ENCODE data around the gene RAB11FIP5.

The RAB11FIP5 gene

DNA sequence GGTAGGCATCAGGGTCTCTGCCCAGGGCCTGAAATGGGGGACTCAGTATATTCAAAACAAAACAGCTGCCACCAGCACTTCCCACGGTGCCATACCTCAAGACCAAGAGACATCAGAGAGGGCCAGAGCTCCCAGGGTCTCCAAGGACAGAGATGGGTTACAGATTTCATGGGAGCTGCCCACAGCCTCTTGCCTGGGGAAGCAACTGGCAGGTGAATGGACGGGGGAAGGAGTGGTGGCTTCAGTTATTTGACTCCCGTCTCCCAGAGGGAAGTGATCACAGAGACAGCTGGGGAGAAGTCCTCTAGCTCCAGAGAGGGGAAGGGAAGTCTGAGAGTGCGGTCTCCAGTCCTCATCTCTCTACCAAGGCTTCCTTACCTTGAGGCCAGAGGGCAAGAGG lies 25.4 kb downstream of the RAB11FIP5 start:
- DNase-seq (ENCODE audit: low read depth in 2 of 2) = no peak

DNA sequence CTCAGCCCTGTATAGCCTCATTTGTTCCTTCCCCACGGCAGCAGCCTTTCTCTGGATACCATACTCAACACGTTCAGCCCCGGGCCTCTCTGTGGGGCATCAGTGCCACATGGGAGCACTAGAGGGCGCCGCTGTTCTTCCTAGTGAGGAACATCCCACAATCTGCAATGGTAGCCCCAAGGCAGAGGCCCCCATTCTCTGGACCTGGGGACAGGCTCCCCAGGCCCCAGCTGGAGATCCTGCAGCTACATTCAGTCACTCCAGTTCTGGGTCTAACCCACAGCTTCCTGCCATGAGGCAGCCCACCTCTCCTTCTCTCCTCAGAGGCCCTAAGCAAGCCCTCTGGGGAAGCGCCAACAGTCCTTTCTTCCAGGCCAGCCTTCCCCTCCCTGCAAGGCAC lies 27.1 kb downstream of the RAB11FIP5 start:
- DNase-seq (ENCODE audit: low read depth in 2 of 2) = peak; percentile 52 to 68

DNA sequence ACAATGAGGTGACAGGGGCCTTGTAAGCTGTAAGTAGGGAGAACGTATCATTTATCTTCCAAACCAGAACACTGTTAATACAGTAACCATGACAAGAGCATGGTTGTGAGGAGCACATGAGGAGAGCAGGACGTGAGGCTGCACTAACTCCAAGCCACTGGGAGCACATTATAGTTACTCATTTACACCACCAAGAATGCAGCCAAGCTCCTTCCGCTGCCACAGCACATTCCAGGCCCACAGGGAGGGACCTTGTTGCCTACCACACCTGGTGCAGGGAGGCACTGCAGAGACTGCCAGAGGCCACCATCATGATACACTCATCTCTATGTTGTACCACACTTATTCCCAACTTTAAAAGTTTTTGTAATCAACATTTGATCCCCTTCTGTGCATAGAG lies 27.8 kb downstream of the RAB11FIP5 start:
- no peak for DNase-seq (ENCODE audit: low read depth in 2 of 2)

DNA sequence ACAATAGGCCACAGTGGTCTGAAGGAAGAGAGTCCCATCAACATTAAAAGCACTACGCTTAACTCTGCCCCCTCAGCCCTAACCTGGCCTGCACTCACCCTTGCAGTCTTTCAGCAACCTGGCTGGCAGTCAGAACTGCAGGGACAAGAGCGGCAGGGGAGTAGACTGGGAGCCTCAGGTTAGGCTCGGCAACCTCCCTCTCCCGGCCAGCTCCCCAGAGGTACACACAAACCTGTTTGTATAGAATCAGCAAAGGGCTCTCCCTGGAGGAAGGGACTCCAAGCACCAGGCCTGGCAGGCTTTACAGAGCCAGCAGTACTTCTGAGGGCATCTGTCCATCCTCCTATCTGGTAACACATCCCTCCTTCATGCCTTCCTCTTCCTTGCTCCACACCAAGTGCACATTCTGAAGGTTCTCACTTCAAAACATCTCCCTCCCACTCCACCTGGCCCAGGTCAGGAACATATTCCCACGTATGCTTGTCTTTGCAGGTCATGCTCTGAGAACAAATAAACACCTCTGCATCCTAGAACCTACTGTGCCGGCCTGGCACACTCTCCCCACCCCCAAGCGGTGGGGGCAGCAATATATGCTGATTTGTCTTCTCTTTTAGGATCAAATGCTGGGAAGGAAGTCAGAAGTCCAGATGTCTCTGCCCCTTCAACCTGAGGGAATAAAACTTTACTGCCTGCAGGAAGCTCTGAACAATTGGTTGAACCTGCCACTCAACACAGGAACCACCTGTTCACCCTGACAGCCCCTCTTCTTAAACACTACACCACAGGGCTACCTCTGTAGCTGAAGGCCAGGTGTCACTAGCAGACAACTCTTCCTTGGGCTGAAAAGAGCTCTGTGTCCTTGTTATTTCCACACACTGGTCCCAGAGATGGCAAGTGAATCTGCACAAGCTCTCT lies 28.6 kb downstream of the RAB11FIP5 start:
- DNase-seq (ENCODE audit: low read depth in 2 of 2) = no peak

DNA sequence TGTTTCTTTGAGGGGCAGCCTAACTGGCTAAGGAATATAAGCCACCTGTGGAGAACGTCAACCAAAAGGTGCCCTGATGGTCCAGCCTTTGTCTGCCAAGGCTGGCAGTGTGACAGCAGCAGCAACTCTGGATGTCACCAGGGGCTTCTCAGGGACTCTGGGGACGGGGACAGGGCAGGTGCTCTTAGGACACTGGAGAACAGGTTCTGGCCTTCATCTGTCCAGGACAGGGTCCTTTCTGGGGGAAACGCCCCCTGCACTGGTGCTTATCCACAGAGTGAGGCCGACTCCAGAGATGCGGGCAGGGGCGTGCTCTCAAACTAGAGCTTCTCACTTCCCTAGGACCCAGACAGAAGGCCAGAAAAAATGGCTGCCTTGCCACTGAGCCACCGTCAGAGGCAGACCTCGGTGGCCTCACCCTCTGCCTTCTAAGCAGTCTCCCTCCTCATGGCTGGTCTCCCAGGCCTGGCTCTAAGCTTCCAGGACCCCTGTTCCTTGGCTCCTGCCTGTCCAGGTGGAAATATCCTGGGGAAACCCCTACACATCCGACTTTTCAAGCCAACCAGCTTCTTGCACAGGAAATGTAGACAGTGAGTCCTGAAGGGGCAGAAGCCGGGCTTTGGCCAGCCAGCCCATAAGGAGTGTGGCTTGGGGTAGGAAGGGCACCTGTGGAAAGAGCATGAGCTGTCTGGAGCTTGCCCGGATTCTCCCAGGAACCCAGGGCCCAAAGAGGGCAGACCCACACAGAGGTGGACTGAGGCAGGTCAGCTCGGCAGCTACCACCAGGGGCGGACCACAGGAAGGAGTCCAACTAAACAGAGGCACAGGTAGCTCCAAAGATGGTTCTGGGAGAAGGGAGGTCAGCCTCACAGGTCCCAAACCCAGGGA lies 30.0 kb downstream of the RAB11FIP5 start:
- DNase-seq (ENCODE audit: low read depth in 2 of 2) = no peak

DNA sequence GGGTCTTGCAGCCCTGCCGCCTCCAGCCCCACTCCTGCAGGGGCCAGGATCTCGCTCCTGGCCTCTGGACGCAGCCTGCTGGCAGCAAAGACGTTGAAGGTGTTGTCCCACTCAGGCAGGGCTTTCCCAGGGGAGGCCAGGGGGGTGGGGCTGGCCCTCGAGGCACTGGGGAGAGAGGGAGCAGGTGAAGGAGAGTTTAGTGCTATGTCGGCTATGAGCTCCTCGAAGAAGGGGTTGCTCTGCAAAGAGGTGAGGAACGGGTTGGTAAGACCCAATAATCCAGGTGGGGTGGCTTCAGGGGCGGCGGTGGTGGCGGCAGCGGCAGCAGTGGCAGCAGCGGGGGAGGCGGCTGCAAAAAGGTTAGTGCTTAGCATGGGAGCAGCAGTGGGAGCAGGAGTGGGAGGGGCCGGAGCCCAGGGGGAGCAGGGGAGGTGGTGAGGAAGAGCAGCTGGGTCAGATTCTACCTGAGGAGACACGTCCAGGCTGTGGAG lies 31.5 kb downstream of the RAB11FIP5 start:
- no peak for DNase-seq (ENCODE audit: low read depth in 2 of 2)

DNA sequence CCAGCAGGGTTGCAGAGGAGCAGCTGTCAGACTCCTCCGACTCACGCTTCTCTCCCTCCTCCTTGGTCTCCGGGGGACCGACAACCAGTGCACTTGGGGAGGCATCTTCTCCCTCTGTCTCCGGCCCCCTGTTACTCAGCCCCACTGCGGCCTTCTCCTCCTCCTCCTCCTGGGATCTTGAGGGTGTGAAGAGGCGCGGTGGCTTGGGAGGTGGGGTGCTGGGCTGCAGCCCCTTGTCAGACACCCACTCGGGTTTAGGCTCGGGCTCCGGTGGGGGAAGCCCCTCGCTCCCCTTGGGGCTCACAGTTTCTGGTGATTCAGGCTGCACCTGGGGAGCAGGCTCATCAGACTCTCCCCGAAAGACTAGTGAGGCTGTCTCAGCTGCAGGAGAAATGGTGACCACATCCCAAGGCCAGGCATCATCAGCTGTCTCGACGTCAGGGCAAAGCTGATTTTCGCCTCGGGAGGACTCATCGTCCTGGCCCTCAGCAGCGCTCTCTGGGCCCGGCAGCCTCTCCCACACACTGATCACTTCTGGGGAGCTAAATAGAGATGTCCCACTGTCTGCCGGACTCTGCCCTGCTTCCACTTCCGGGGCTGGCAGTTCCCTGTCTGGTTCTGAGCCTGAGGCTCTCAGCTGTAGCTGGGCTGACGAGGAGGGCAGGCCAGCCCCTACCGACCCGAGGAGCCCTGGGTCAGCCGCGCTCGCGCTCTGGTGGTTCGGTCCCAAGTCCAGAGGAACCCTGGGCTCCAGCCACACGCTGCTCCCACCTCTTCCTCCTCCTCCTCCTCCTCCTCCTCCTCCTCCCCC lies 32.2 kb downstream of the RAB11FIP5 start:
- DNase-seq (ENCODE audit: low read depth in 2 of 2) = no peak

DNA sequence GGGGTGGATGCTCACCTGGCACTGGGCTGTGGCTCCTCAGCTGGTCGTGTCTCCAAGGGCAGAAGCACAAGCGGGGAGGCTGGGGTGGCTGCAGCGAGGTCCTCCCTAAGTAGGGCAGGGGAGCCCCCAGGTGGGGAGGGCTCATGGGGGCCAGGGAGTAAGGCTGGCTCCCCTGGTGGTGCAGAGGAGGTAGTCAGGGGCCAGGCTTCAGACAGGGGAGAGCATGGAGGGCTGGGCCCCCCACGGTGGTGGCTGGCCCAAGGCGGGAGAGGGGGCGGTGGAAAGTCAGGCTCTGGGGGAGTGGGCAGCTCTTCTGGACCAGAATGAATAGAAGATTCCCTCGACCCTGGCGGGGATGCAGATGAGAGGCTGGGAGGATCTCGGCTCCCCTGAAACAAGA lies 33.1 kb downstream of the RAB11FIP5 start:
- no peak for DNase-seq (ENCODE audit: low read depth in 2 of 2)

DNA sequence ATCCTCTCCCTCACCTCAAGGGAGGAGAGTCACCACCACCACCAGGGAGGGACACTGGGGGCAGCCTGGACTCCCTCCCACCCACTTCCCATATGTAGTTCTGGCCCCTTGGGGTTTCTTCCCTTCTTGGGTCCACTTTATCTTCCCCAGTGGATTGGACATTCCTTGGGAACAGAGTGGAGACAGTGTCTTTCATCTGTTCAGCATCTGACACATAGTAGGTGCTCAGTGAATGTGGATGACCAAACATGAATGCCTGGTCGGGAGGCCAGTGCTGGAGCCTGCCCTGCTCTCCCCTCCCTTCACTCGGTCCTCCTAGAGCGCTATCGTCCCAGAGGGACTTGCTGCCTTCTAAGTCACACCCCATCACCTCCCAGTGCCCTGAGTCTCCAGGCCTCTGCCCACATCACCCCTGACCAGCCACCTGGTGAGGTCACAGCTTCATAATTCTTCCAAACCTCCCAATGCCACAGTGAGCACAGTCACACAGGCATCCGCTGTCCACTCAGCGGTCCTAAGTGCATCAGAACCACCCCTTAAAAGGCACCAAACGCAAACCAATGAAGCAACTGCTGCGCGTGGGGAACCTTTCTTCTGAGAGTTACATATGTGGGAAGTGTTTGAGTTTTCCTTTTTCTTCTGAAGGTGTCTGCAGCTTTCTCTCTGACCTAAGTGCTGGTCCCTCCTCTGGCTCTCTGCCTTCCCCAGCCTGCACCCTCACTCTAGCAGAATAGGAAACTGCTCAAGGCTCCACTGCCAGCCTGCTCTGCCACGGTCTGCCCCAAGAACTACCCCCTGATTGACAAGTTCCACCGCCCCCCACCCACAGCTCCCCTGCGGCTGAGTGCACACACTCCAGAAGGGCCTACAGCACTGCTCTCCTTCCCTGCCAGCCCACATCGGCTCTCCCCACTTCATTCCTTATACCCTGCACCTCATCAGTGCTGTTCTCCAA lies 34.0 kb downstream of the RAB11FIP5 start:
- DNase-seq (ENCODE audit: low read depth in 2 of 2) = no peak

DNA sequence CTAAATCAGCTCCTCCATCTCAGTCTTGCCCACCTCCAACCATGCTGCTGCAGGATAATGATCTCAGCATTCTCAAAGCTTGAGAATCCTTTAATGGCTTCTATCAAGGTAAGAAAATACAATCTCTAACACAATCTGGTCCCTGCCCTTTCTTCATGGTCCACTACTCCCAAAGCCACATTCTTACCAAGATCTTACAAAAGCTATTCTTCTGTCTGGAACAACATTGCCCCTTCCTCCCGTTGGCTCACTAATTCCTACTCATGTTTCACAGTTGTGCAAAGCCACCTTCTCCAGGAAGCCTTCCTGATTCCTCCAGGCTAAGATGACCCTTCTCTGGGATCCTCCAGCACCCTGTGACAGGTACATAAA lies 35.3 kb downstream of the RAB11FIP5 start:
- DNase-seq (ENCODE audit: low read depth in 2 of 2) = no peak

DNA sequence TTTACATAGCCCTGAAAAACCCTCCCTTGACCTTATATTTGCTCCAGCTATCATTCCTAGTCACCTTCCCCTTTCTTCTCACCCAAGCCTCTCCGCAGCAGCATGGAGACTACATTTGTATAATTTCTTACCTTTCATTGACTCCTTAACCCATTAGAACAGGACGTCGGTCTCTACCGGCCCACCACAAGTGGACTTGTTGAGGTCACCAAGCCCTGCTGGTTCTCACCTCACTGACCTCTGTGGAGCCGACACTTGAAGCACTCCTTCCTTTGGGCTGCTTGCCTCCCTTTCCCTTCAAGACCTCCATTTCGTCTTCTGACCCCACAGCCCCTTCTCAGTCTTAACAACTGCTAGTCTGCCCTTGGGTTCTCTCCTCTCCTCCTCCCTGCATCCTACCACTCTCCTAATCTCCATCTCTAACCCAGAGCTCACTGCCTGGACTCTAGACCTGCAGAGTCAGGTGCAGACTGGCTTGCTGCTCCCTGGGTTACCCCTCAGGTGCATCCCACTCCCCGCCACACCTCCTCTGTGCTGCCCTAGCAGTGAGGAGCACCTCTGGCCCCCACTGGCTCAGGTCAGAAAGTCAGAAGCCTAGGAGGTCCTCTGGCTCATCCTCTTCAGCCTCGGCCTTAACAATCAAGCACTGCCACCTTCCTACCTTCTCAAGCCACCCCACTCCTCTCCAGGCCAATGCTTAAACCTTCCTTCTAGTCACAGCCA lies 35.9 kb downstream of the RAB11FIP5 start:
- no peak for DNase-seq (ENCODE audit: low read depth in 2 of 2)

DNA sequence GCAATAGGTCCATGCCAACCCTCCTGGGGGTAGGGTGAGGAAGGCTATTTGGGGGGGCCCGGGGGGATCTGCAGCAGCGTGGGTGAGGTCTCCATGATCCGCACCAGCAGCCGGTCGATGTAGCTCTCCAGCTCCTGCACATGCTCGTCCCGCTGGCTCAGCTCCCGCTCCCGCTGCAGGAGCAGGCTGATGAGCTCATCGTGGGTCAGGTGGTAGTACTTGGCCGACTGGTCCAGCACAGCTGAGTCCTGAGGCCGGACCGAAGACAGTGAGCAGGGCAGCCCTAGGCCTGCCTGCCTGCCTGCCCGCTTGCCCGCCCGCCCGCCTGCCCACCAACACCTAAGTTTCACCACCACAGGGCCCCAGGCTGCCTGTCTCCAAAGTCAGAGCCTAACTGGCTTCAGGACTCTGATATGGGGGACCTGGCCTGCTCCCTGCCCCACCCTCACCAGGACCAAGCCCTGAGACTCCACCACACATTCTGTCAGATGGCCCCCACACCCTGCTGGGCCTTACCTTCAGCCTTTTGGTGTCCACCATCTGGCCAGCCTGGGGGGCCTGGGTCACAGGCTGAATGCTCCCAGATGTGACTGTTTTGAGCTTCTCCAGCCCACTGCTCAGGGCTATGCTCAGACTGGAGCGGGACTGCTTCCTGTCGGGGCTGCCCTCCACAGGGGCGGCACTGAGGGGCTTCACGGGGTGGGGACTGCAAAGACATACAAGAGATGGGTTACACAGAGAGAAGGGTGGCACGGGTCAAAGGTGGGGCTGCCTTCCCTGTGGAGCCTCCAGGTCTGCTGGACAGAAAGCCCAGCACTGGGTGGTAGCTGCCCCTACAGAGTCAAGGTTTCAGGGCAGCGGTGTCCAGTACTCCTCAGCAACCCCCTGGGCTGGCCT lies 37.0 kb downstream of the RAB11FIP5 start:
- no peak for DNase-seq (ENCODE audit: low read depth in 2 of 2)

DNA sequence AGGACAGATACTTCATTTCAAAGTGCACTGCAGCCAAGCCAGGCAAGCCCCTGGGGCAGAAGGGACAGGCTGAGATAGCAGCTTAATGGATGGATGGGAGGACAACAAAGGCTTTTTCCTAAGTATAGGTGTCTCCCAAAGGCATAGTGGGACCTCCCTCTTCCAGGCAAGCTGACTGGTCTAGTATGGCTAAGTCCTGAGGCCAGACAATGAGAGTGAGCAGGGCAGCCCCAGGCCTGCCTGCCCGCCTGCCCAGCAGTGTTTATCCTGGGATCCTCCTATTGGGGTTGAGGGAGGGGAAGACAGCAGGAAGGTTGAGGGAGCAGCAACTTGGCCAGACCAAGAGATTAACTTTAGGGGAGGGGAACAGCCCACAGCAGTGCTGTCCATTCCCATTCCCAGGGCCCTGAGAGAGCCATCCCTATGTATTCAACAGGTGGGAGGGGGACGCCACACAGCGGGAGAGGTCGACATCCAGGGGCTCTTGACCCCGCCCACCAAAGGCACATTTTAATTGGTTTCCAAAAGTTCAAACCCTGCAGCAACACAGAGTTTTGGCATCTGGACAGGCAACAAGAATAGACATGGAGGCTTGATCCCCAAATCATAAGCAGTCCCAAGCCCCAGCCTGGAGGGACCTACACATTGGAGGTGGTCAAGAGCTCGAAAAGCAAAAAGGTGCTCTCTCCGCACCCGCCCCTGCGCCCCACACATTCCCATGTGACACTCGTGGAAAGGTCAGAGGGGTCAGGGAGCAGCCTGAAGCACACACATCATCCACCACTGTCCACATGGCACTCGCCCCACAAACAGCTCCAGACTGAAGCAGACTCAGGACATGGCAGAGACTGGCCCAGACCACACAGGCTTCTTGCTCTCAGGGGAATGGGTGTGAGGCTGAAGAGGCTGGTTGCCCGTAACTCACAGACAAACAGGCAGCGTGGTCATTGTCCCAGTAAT lies 38.4 kb downstream of the RAB11FIP5 start:
- DNase-seq (ENCODE audit: low read depth in 2 of 2) = no peak

DNA sequence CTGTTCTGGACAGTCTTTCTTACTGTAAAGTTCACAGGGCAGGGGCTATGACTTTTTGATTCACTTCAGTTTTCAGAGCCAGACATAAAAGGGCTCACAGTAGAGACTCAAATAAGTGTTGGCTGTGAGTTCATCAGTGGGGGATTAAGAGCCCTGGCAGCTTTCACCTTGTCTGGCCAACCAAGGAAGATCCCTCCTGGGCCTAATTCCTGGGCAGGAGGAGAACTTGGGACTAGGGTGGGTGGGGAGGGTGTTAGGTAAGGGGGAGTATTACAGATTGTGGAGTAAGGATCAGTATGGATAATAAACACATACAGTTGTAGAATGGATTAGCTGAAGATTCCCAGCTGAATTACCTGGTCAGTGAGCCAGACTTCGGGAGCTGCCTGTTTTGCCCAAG lies 40.3 kb downstream of the RAB11FIP5 start:
- no peak for DNase-seq (ENCODE audit: low read depth in 2 of 2)

DNA sequence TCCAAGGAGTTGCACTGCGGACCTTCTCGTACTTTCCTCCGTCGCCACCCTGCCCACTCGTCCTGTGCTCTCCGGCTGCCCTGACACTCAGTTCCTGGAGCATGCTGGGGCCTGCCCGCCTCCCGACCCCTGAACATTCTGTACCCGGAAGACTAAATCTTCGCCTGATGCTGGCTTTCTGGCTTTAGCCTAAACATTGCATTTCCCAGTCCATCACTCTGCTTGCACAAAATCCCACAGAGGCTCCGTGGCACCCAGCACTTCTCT lies 40.7 kb downstream of the RAB11FIP5 start:
- no peak for DNase-seq (ENCODE audit: low read depth in 2 of 2)

DNA sequence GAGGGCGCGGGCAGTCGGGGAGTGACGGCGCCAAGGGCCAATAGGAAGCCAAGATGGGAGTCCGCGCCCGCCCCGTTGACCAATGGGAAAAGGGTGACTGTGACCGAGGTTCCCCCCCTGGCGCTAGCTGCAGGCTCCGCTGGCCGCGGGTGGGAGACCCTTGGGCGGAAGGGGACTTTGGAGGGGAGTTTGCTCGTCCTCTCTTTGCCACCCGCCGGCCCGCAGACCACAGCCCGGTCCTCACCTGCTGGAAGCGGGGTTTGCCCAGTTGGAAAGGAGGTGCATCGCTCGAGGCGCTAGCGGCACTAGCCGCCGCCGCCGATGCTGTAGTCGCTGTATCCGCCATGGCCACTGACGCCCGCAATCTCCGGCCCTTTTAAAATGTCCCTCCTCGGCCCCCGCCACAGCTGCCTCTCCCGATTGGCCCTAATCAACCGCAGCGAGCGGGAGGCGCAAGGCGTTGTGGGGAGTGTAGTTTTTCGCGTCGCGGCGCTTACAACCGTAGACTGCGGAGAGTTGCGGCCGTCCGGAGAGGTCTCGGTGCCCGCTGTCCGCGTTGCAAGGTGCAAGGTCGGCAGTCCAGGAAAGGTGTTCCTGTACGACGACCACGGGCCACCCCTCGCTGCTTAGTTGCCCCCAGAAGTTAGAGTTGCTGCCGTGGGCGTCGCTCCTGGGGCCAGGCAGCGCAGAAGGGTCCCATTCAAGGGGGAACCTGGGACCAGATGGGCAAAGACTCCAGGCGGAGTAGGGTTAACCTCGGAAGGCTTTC lies 41.2 kb downstream of the RAB11FIP5 start, which contains the start of gene SFXN5:
Gene SFXN5, minus strand, starts transcription at position 353 of the 769 bp plus-strand sequence. Its CDS starts 7 bp downstream, at position 346.
- DNase-seq (ENCODE audit: low read depth in 2 of 2) = peak; percentile 84 to 88

Measured in stimulated activated CD8-positive, alpha-beta memory T cell treated with anti-CD3 and anti-CD28 coated beads, Interleukin-15, amount 100 ng/mL, for 4 hours (primary cell).